ENCODE results near the gene OXSR1. TPM values are rescaled to one million over a fixed set of nuclear protein-coding genes. Genes with fewer than 3 reads are reported as not detected.
A peak's percentile ranks its signal among the peaks of the same experiment; 100 is the strongest.

The OXSR1 gene
- total and polyA plus RNA-seq, 2 of the 13 experiments (the other 11 are each of a cell fraction or from before 2014, with no cell fraction given): 27.4 to 32.6 TPM

DNA sequence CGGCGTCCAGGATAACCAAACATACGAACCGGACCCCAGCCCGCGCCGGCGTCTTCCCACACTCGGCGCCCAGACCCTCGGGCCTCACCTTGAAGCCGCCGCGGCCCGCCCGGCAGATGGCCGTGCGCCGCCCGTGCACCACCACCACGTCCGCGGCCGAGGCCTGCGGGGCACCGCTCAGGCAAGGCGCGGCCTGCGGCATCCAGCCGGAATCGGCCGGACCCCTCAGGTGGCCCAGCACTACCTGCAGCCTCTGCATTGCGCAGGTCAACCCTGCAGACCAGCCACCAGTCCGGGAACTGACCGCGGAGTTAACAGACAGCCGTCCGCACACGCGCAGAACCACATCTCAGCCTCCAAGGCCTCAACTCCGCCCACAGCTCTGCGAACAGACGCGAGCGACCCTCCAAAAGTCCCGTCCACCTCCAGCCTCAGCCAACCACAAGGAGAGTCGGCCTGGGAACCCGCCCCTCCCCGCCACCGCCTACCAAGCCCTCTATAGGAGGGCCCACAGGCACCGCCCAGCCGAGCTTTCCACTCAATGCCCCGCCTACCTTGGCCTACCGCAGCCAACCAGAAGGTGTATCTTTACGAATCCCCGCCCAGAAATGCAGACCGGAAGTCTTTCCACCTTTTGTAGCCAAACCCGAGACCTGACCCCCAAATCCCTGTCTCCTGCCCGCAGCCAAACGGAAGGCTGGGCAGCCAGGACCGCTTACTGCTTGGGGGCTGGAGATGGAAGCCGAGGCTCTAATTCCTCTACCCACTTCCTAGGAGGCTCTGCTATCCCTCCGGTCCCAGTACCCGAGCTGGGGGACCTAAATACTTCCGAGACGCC, 28.3 kb upstream of the OXSR1 start, which contains the start of gene ACAA1 (continued):
- TF ChIP-seq EHMT2 (IDR thresholded peaks at IDR 0.05; ENCODE audit: borderline replicate concordance, low read depth, low read length) (no peak), NRL (CRISPR knock-in tag; IDR thresholded peaks at IDR 0.05; ENCODE audit: borderline replicate concordance) (no peak; the same call in 1 of the 2 replicates), ZNF552 (CRISPR knock-in tag; IDR thresholded peaks at IDR 0.05; ENCODE audit: borderline replicate concordance) (no peak), THRA (CRISPR knock-in tag; IDR thresholded peaks at IDR 0.05; ENCODE audit: borderline replicate concordance) (no peak), HNF4A (CRISPR knock-in tag; IDR thresholded peaks at IDR 0.05) (no peak), ZNF10 (CRISPR knock-in tag; IDR thresholded peaks at IDR 0.05; ENCODE audit: borderline replicate concordance, low read depth) (no peak), CCDC6 (CRISPR knock-in tag; IDR thresholded peaks at IDR 0.05) (no peak), ISX (CRISPR knock-in tag; conservative IDR thresholded peaks at IDR 0.05) (no peak), HCFC1 (IDR thresholded peaks at IDR 0.05; ENCODE audit: low read depth, low read length) (no peak), PRDM4 (CRISPR knock-in tag; IDR thresholded peaks at IDR 0.05; ENCODE audit: borderline replicate concordance) (no peak), SMAD3 (CRISPR knock-in tag; IDR thresholded peaks at IDR 0.05) (no peak), TBX3 (IDR thresholded peaks at IDR 0.05; ENCODE audit: borderline replicate concordance) (no peak), REPIN1 (CRISPR knock-in tag; IDR thresholded peaks at IDR 0.05; ENCODE audit: borderline replicate concordance, low read depth) (0 out of 2 replicates have a peak, but pooled peaks have one; percentile 50), ZKSCAN5 (CRISPR knock-in tag; IDR thresholded peaks at IDR 0.05) (no peak), GMEB2 (CRISPR knock-in tag; IDR thresholded peaks at IDR 0.05; ENCODE audit: low read depth) (no peak), CAMTA2 (CRISPR knock-in tag; IDR thresholded peaks at IDR 0.05; ENCODE audit: borderline replicate concordance) (0 out of 2 replicates have a peak, but pooled peaks have one; percentile 33), ARNT (IDR thresholded peaks at IDR 0.05) (no peak)
- TF ChIP-seq, protein P1, sequence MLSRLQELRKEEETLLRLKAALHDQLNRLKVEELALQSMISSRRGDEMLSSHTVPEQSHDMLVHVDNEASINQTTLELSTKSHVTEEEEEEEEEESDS (CRISPR knock-in tag; IDR thresholded peaks at IDR 0.05; ENCODE audit: borderline replicate concordance): no peak
- TF ChIP-seq, protein P2, sequence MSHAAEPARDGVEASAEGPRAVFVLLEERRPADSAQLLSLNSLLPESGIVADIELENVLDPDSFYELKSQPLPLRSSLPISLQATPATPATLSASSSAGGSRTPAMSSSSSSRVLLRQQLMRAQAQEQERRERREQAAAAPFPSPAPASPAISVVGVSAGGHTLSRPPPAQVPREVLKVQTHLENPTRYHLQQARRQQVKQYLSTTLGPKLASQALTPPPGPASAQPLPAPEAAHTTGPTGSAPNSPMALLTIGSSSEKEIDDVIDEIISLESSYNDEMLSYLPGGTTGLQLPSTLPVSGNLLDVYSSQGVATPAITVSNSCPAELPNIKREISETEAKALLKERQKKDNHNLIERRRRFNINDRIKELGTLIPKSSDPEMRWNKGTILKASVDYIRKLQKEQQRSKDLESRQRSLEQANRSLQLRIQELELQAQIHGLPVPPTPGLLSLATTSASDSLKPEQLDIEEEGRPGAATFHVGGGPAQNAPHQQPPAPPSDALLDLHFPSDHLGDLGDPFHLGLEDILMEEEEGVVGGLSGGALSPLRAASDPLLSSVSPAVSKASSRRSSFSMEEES (CRISPR knock-in tag; IDR thresholded peaks at IDR 0.05): peak; percentile 11; the same call in 1 of the 2 replicates
- TF ChIP-seq, protein P3, sequence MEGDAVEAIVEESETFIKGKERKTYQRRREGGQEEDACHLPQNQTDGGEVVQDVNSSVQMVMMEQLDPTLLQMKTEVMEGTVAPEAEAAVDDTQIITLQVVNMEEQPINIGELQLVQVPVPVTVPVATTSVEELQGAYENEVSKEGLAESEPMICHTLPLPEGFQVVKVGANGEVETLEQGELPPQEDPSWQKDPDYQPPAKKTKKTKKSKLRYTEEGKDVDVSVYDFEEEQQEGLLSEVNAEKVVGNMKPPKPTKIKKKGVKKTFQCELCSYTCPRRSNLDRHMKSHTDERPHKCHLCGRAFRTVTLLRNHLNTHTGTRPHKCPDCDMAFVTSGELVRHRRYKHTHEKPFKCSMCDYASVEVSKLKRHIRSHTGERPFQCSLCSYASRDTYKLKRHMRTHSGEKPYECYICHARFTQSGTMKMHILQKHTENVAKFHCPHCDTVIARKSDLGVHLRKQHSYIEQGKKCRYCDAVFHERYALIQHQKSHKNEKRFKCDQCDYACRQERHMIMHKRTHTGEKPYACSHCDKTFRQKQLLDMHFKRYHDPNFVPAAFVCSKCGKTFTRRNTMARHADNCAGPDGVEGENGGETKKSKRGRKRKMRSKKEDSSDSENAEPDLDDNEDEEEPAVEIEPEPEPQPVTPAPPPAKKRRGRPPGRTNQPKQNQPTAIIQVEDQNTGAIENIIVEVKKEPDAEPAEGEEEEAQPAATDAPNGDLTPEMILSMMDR (CRISPR knock-in tag; IDR thresholded peaks at IDR 0.05): no peak
